GM20431 (cell line): ENCODE results near the gene IL24.

ENCODE experiments used
- in situ Hi-C: fragments of 300-500 bp; cut with MseI, MboI; formaldehyde crosslinking; loops from one replicate; pipeline ENCODE4 v1.15.0; 2020; ENCODE audit warnings: low sequenced_read_pairs; ENCODE audit not compliant: unreplicated experiment

IL24 gene

DNA sequence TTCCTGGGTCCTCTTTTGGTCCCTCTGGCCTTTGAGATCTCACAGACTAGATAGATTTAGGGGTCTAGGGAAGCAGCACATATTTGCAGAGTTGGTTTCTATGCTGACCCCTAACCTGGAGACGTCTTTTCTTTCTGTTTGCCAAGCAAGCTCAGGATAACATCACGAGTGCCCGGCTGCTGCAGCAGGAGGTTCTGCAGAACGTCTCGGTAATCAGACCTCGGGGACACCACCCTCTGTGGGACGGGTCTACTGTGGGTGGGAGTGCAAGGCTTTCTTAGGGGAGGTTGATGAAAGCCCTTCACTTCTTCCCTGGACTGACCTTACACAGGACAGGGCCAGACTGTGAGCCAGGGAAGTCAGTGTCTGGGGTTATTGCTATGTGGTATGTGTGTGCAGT, 2.9 kb downstream of the IL24 start:
- in situ Hi-C loops = loop anchor here (25.0 kb wide), 1 partner anchor 163 kb away; no protein-coding TSS in a partner anchor

DNA sequence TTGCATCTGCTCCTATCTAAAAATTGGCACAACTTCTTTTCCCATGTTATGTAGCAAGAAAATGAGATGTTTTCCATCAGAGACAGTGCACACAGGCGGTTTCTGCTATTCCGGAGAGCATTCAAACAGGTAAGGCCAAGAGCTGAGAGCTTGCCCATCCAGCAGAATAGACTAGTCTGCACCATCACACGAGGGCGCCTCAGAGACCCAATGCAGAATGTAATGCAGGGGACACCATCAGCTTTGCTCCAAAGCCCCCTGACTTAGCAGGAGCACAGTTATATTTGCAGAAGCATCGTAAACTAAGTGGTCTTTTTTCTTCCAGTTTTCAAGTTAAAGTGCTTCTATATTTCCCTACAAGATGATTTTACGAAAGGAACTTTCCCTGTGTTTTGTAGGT, 4.7 kb downstream of the IL24 start:
- in situ Hi-C loops = loop anchor here (25.0 kb wide), 1 partner anchor 165 kb away; no protein-coding TSS in a partner anchor

DNA sequence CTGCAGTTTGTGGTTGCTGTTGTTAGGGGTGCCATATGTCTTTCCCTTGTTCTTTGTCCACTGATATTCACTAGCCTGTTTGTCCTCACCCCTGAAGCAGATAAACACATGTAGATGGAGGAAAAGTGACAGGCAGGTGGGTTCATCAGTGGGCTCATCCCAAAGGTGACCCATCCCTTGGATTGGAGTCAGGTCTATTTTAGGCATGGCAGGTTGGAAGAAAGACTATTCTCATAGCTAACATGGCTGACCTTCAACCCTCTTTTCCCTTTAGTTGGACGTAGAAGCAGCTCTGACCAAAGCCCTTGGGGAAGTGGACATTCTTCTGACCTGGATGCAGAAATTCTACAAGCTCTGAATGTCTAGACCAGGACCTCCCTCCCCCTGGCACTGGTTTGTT, 5.5 kb downstream of the IL24 start:
- in situ Hi-C loops = loop anchor here (25.0 kb wide), 1 partner anchor 165 kb away; no protein-coding TSS in a partner anchor

DNA sequence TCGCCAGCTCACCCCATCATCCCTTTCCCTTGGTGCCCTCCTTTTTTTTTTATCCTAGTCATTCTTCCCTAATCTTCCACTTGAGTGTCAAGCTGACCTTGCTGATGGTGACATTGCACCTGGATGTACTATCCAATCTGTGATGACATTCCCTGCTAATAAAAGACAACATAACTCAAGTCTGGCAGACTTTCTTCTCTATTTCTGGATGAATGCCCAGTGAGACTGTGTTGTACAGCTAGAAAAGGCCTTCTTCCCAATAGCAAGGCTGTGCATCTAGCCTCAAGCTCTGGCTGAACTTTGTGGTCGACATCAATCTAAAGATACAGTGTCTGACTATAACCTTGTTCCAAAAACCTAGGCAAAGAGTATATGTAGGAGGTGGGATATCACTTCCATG, 6.4 kb downstream of the IL24 start:
- in situ Hi-C loops = loop anchor here (25.0 kb wide), 1 partner anchor 166 kb away; no protein-coding TSS in a partner anchor

DNA sequence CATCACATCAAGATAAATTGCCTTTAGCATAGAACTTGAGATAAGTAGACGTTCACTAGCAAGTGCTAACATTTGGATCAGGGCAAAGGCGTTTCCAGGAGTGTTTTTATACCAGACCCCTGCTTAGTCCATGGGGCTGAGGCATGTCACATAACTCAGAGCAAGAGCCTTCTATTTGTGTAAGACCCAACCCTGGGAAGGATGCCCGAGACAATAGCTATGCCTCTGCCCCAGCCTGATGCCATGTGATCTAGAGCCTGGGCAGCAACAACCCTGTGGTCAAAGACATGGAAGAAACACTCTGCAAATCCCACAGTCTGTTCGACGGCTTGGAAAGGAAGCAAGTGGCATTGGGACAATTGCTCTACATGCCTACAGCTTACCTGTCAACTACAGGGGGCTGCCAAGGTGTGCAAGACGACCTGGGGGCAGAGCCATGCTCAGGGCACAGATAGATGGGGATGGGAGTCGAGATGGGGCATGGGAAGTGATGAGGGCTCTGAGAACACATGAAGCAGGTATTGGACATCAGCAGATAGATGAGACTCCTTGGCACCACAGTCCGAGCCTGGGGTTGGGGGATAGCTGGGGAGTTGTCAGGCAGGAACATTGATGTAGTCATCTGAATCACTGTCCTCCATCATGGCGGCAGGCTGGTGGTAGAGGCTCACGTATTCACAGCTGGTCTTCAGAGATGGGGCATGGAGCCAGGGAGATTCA, 7.3 kb downstream of the IL24 start:
- in situ Hi-C loops = loop anchor here (25.0 kb wide), 1 partner anchor 167 kb away; no protein-coding TSS in a partner anchor

DNA sequence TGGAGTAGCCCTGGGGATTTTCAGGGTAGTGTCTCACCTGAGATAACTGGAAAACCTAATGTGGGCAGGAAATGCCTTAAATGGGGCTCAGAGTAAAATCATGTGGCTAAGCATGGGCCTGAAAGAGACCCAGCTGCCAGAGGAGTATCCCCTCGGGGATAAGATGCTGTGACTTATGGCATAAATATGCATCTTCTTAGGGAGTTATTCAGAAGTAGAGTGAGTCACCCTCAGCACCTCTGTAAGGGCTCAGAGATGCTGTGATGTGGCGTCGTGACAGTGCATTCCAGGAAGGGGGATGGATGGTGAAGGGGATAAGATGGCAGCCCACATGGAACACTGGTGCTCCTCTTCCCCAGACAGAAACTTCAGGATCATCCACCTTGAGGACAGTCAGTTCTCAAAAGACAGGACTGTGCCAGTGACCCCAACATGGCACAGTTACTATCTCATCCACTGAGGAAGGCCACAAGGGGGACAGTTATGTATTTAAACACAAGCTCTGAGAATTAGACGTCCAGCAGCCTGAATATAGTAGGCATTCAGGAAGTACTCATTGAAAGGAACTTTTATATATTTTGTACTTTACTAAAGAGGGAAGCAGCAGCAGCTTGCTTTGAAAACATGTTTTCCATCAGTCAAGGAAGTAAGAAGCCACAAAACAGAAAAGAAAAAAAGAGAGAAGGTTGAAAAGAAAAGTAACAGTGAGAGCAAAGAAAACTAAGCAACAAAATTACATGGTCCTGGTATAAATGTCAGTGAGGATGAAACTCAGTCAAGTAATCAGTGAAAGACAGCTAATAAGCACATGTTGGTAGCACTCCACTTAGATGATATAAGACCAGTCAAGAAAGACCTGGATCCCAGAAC, 8.3 kb downstream of the IL24 start:
- in situ Hi-C loops = loop anchor here (25.0 kb wide), 1 partner anchor 168 kb away; no protein-coding TSS in a partner anchor

DNA sequence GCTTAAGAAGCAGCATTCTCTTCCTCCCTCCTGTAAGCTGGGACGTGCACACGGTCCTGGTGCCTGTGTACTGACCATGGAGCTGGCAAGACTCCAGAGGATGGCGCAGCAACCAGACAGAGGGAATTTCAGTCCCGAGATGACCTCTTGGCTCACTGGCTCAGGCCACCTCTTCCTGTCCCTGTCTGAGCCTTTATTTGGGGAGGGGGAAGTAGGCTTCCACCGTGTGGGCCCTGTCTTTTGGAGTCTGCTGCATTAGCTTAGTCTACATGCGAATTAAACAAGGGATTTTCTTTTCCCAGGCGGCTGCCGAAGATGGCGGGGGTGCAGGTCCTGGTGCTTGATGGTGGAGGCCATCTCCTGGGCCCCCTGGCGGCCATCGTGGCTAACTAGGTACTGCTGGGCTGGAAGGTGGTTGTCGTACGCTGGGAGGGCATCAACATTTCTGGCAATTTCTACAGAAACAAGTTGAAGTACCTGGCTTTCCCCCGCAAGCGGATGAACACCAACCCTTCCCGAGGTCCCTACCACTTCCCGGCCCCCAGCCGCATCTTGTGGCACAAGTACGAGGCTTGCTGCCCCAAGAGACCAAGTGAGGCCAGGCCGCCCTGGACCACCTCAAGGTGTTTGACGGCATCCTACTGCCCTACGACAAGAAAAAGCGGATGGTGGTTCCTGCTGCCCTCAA, 10.2 kb downstream of the IL24 start:
- in situ Hi-C loops = loop anchor here (25.0 kb wide), 1 partner anchor 170 kb away; no protein-coding TSS in a partner anchor

DNA sequence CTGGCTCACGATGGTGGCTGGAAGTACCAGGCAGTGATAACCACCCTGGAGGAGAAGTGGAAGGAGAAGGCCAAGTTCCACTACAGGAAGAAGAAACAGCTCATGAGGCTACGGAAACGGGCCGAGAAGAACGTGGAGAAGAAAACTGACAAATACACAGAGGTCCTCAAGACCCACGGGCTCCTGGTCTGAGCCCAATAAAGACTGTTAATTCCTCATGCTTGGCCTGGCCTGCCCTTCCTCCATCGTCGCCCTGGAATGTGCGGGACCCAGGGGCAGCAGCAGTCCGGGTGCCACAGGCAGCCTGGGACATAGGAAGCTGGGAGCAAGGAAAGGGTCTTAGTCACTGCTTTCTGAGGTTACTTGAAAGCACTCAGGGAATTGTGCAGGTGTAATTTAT, 10.8 kb downstream of the IL24 start:
- in situ Hi-C loops = loop anchor here (25.0 kb wide), 1 partner anchor 171 kb away; no protein-coding TSS in a partner anchor

DNA sequence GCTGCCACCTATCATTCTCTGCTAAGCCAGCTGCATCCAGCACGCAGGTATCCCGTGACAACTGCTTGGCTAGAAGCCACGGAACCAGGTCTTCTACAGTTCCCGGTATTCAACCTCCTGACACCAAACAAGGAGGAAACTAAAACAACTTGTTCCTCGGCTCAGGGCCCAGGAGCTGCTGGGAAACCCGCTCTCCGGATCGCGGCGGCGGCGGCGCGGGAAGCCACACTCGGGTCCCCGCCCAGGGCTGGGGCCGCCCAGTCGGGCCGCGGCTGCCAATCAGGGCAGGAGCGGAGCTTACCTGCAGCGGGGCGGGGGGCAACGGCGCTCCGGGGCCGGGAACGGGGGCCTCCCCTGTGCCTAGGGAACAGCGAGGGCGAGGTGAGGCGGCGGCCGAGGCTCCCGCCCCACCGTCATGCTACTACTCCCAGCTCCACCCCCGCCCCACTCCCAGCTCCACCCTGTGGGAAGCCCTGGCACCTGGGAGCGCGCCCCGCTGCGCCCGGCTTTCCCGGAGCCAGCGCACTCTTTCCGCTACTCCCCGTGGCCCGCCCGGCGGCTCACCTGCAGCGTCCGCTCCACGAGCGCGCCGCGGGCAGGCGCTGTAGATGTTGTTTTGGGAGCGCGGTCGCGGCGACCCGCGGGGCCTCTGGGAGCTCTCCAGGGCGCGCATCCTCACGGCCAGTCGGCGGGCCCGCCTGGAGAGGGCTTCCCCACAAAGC, 12.1 kb downstream of the IL24 start:
- in situ Hi-C loops = loop anchor here (25.0 kb wide), 1 partner anchor 172 kb away; no protein-coding TSS in a partner anchor

DNA sequence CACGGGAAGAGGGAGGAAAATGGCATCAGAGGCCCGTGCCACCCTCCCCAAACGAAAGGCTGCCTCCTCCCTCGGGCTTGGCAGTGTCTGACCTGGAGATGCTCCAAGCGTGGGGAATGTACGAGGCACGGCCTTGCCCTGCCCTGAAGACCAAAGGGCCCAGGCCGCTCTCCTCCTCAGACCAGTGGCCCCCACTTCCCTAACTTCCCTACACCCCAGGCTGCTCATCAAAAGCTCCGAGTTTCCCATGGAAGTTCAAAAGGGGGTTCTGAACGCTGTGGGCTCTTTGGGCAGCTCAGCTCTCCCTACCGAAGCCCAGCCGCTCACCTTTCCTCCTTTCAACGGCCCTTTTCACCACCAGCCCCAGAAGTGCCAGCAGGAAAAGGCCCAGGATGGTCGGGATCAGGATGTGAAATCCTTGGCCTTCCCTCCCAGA, 12.7 kb downstream of the IL24 start:
- in situ Hi-C loops = loop anchor here (25.0 kb wide), 1 partner anchor 173 kb away; no protein-coding TSS in a partner anchor

DNA sequence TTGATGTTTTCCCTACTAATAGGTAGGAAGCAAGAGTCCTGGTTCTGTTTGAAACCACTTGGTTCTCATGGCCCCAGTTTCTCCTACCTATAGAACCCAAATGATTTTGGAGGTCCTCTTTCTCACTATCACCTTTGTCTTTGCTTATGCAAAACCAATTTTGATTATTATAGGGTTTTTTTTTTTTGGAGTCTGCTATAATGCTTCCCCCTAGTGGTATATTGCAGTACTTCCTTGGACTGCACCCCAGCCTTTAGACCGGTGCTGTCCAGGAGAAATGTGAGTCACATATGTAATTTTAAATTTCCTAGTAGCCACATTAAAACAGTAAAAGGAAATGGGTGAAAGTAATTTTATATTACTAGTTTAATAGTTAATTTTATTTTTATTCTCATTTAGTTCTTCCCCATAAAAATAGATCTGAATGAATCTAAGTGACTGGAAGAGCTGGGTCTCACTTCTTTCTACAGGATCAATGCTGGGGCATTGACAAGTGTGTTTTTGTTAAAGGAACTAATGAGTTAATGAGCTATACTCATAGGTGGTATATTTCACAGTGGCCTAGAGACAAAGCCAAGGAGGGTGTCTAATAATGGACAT, 13.9 kb downstream of the IL24 start:
- in situ Hi-C loops = loop anchor here (25.0 kb wide), 1 partner anchor 174 kb away; no protein-coding TSS in a partner anchor

DNA sequence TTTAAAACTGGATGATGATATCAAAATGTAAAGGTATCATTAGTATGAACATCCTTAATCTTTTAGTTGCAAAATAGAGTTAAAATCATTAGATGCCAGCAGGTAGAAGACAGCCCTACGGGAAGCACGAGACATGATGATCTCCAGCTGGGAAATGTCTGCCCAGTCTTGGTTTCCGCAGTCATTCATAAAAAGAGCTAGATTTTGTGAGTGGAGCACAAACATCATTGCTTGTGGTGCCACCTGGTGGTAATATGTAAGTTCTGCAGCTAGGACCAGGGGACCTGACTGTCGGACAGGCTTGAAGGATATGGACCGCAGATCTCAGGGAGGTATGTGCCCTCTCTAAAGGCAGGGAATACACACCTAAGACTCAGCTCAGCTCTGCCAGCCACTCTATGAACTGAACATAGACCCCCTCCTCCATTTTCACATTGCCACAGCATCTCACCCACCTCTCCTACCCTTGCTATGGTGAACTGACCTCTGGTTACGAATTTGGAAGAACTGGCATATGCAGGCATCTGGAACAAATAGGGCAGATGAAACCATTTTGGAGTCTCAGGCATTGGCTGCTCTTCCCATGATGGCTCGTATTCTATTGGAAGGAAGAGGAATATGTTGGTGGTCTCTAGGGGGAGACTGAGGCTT, 15.3 kb downstream of the IL24 start:
- in situ Hi-C loops = loop anchor here (25.0 kb wide), 1 partner anchor 175 kb away; no protein-coding TSS in a partner anchor

DNA sequence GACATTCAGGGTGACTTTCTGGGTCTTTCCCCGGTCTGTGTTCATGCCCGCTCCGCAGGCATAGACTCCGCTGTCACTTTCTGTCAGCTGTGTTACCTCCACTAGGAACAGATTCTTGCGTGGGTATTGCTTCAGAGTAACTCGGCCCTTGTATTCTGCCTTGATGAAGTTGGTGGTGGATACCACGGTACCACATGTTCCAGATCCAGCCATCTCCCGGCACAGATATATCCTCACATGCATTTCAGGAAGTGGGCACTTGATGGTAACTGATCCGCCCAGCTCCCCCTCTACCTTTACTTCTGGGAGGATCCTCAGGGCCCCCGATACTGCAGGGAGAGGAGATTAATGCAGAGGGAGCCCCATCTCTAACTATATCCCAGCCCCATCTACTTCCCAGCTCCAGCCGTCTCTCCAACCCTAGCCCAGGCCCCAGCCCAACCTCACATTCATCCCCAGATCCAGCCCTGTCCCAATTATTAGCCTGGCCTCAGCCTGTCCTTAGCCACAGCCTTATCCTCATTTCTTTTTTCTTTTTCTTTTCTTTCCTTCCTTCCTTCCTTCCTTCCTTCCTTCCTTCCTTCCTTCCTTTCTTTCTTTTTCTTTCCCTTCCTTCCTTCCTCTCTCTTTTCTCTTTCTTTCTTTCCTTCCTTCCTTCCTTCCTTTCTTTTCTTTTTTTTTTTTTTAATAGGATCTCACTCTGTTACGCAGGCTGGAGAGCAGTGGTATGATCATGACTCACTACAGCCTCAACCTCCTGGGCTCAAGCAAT, 16.7 kb downstream of the IL24 start:
- in situ Hi-C loops = loop anchor here (25.0 kb wide), 1 partner anchor 177 kb away; no protein-coding TSS in a partner anchor

DNA sequence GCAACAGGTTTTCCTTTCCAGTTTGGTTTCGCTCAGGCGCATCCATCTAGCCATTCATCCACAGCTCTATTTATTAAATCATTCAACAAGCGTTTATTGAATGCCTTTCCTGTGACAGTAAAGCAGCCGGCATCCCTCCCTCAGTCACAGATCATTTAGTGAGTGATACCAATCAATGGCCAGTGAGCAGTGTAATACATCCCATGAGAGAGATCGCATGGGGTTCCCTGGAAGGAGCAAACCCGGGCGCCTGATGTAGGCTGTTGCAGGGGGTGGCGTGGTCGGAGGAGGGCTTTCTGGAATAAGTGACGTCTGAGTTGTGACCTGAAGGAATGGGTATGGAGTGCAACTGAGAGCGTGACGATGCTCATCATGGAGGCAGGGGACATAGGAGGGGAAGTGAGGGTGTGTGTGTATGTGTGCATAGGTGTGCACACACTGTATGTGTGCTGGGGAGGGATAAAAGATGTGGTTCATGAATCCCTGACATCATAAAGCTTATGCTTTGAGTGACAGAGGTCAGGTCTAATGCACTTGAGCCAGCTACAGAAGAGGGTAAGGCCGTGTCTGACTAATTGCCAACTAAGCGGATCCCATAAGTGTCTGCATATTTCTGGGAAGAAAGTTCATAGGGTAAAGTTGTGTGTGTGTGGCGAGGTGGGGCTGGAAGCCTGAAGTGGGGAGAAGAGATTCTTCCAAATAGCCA, 17.9 kb downstream of the IL24 start:
- in situ Hi-C loops = loop anchor here (25.0 kb wide), 1 partner anchor 178 kb away; no protein-coding TSS in a partner anchor

DNA sequence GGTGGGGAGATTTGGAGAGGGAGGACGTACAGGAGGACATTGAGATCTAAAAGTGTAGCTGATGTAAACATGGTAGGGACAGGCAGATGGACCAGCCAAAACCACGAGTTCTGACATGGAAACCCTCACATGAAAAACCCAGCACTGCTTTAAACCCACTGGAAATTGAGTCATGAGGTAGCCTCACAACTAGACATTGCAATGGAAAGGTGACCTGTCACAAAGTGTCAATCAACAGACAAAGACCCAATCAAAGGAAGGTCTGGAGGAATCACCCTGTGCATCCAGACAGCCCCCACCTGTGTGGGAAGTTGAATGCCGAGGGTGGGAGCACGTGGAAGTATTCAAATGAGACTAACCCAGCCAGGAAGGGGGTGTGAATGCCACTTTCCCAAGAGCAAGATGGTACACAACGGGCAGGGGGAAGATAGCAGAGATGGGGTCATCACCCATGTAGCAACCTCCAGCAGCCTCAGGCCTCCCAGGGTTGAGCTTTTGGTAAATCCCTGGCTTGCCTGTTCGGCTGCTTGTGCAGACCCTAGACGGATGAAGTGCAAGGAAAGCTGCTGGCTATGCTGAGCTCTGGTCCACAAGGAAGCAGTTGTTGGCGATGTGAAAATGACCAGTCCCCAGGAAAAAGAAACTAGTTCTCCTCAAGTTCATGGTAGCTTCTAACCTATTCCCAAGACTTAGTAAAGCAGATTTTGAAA, 18.9 kb downstream of the IL24 start:
- in situ Hi-C loops = loop anchor here (25.0 kb wide), 1 partner anchor 179 kb away; no protein-coding TSS in a partner anchor

DNA sequence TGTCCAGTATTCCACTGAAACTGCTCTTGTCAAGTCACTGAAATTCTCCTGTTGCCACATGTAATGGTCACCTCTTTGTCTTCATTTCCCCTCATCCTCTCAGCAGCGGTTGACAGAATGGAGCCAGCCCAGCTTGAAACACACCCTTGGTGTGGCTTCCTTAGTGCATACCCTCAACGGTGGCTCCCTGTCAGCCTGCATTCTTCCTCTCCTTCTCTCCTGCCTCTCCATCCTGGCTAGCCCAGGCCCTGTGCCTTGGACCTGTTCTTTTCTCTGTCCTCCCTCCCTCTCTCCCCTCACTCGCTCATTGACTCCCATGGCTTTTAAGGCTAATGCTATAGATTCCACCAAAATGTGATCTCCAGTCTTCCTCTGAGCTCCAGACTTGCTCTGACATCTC, 20.8 kb downstream of the IL24 start:
- in situ Hi-C loops = loop anchor here (25.0 kb wide), 1 partner anchor 181 kb away; no protein-coding TSS in a partner anchor
